K562 (cell line): ENCODE measurements around the gene DEGS2. TPM values are rescaled to one million over a fixed set of nuclear protein-coding genes. Genes with fewer than 3 reads are reported as not detected.

Experiments used
- ATAC-seq: fragments of 200-7000 bp; cut with Tn5 transposase; 3 replicates; pipeline ENCODE4 v1.9.1; 2020; ENCODE audit warnings: moderate library complexity
- BruUV-seq: library from RNA; stranded (reverse); fragments of 400-500 nt; replicated peaks from 2 replicates; lab custom pipeline; 2021; lab: Mats Ljungman, UMichigan
- CTCF ChIA-PET: fragments of 300-600 bp; formaldehyde crosslinking; extraction: SDS; loops from one replicate; lab custom pipeline; 2021; ENCODE audit warnings: low intra/inter-chr PET ratio; lab: Yijun Ruan, JAX
- POLR2A ChIA-PET: fragments of 300-600, 350-650 bp; sonication (Branson Sonifier 250); formaldehyde crosslinking; extraction: SDS; loops from one replicate; lab custom pipeline; 2021; ENCODE audit warnings: antibody characterized with exemption, inconsistent platforms; lab: Yijun Ruan, JAX
- DNase-seq, 4 experiments: peaks; one replicate each; pipeline versions ENCODE4 v3.0.0 to v3.0.0-alpha.2; 2011 to 2018; ENCODE audit warnings: low spot score in 3 of 4, mixed read lengths in 3 of 4; ENCODE audit errors: extremely low read depth in 1 of 4
- FAIRE-seq: peaks from 2 replicates; lab custom pipeline; 2011; peaks lifted over from hg19 to GRCh38; lab: Jason Lieb, UNC
- H2AFZ ChIP-seq: 2 replicates; pipeline ENCODE4 v1.6.0; 2011; ENCODE audit warnings: low read depth, low read length, control low read depth, inconsistent platforms
- H3K27ac ChIP-seq: fragments of 200-600 bp; 3 replicates; pipeline ENCODE4 v1.8.0; 2011; ENCODE audit warnings: low read depth, mild to moderate bottlenecking, control low read depth, inconsistent platforms, low read length, moderate library complexity, mixed read lengths; ENCODE audit errors: extremely low read depth
- H3K27me3 ChIP-seq, 2 experiments: fragments of 300-600 bp in 1 of 2; 2 replicates in 1 of 2; 3 replicates in 1 of 2; pipeline versions ENCODE4 v1.6.0 to v1.8.0; 2011; ENCODE audit warnings: inconsistent platforms in 2 of 2, low read length in 2 of 2, mild to moderate bottlenecking in 1 of 2, mixed read lengths in 1 of 2, moderate library complexity in 1 of 2; ENCODE audit not compliant: control insufficient read depth in 2 of 2, insufficient read depth in 2 of 2
- H3K36me3 ChIP-seq: fragments of 300-600 bp; 3 replicates; pipeline ENCODE4 v1.8.0; 2011; ENCODE audit warnings: mild to moderate bottlenecking, low read length, inconsistent platforms; ENCODE audit not compliant: control insufficient read depth, insufficient read depth
- H3K4me1 ChIP-seq, 2 experiments: fragments of 200-600 bp in 1 of 2; replicated peaks in 1 of 2; 2 replicates in 1 of 2; 3 replicates in 1 of 2; pipeline versions ENCODE4 v1.5.1 to v1.8.0; 2011; ENCODE audit warnings: inconsistent platforms in 2 of 2, low read length in 2 of 2, mild to moderate bottlenecking in 1 of 2, mixed read lengths in 1 of 2, moderate library complexity in 1 of 2; ENCODE audit not compliant: control insufficient read depth in 2 of 2, insufficient read depth in 2 of 2
- H3K4me2 ChIP-seq: 2 replicates; pipeline ENCODE4 v1.6.1; 2011; ENCODE audit warnings: low read length, control low read depth, inconsistent platforms, mixed read lengths; ENCODE audit not compliant: insufficient read depth
- H3K4me3 ChIP-seq: fragments of 200-600 bp; sonication (generic), shearing (Covaris generic); 2 replicates; pipeline ENCODE4 v1.5.1; 2016; ENCODE audit warnings: control low read depth, inconsistent platforms
- H3K79me2 ChIP-seq: fragments of 200-600 bp; 3 replicates; pipeline ENCODE4 v1.8.0; 2011; ENCODE audit warnings: low read length, inconsistent platforms; ENCODE audit not compliant: control insufficient read depth, insufficient read depth
- H3K9ac ChIP-seq, 2 experiments: 2 replicates each; pipeline versions ENCODE4 v1.6.0 to v1.6.1; 2011; ENCODE audit warnings: low read depth in 2 of 2, low read length in 2 of 2, control low read depth in 1 of 2, inconsistent platforms in 1 of 2, mild to moderate bottlenecking in 1 of 2, mixed read lengths in 1 of 2; ENCODE audit not compliant: insufficient read depth in 1 of 2
- H3K9me1 ChIP-seq: one replicate; pipeline ENCODE4 v1.6.0; 2011; ENCODE audit warnings: inconsistent platforms, mild to moderate bottlenecking, low read length, moderate library complexity; ENCODE audit not compliant: control insufficient read depth, insufficient read depth
- H3K9me3 ChIP-seq: replicated peaks from 2 replicates; pipeline ENCODE4 v1.5.1; 2011; ENCODE audit warnings: low read depth, low read length, inconsistent platforms; ENCODE audit not compliant: control insufficient read depth, insufficient read depth
- H4K20me1 ChIP-seq: replicated peaks from 2 replicates; pipeline ENCODE4 v1.6.1; 2011; ENCODE audit warnings: low read length, inconsistent platforms, mixed read lengths; ENCODE audit not compliant: control insufficient read depth, insufficient read depth
- ATF2 ChIP-seq: sonication (generic); formaldehyde crosslinking; IDR thresholded peaks from 2 replicates; pipeline ENCODE4 v1.8.1; 2022; ENCODE audit warnings: missing genetic modification reagents
- CREBBP ChIP-seq: IDR thresholded peaks from one replicate; pipeline ENCODE4 v1.6.1; 2012; ENCODE audit warnings: low read depth, mild to moderate bottlenecking, control low read depth, inconsistent platforms, low read length
- E2F4 ChIP-seq: sonication (generic); formaldehyde crosslinking; IDR thresholded peaks from 2 replicates; pipeline ENCODE4 v1.8.0; 2022; ENCODE audit warnings: mild to moderate bottlenecking, low read depth, missing genetic modification reagents
- SPI1 ChIP-seq: IDR thresholded peaks from 2 replicates; pipeline ENCODE4 v1.6.1; 2011; ENCODE audit warnings: low read depth, low read length, control low read depth, borderline replicate concordance
- ZKSCAN8 ChIP-seq: fragments of 200-800 bp; sonication (Bioruptor generic); IDR thresholded peaks from 2 replicates; pipeline ENCODE4 v1.6.1; 2016; ENCODE audit warnings: missing genetic modification characterization, missing compliant biosample characterization
- ZNF134 ChIP-seq: fragments of 250-450 bp; sonication (Bioruptor Pico); conservative IDR thresholded peaks from 2 replicates; pipeline ENCODE4 v1.4.0; 2020
- ZNF324 ChIP-seq: fragments of 250-450 bp; sonication (Bioruptor Pico); IDR thresholded peaks from 2 replicates; pipeline ENCODE4 v1.4.0; 2020; ENCODE audit warnings: mild to moderate bottlenecking
- ZNF407 ChIP-seq: fragments of 450-650 bp; IDR thresholded peaks from 2 replicates; pipeline ENCODE4 v1.6.1; 2016; ENCODE audit warnings: low read depth
- ZNF77 ChIP-seq: fragments of 250-450 bp; sonication (Bioruptor Pico); IDR thresholded peaks from 2 replicates; pipeline ENCODE4 v1.5.0; 2020
- WGBS: fragments of 100-300 bp; shearing (Covaris generic); methylation state at CpG from one replicate; pipeline ENCODE4 v1.1.6; 2016; ENCODE audit warnings: low coverage, mixed read lengths; ENCODE audit not compliant: insufficient coverage; ENCODE audit errors: missing lambda C conversion rate; 5-methylcytosine and 5-hydroxymethylcytosine counted together
- in situ Hi-C: fragments of 300-500 bp; cut with MboI; formaldehyde crosslinking; loops from 4 replicates; pipeline ENCODE4 v1.15.0; 2018; ENCODE audit warnings: inconsistent platforms, mixed read lengths
- intact Hi-C: fragments of 100-400 bp; cut with micrococcal nuclease; formaldehyde crosslinking; loops from 2 replicates; pipeline ENCODE4 v1.14.2; 2022
- polyA plus RNA-seq, 8 experiments: library from polyadenylated mRNA; depleted of rRNA in 4 of 8; stranded (reverse) in 5 of 8; unstranded in 3 of 8; fragments of >200 nt; fragmentation: Nextera tagmentation in 2 of 8; fragmentation: Illumina TruSeq in 1 of 8; extraction: Ambion mirVana in 2 of 8; extraction: Trizol in 1 of 8; gene quantifications; 2 replicates each; pipeline versions ENCODE4 v1.2.1 to v1.2.3, GENCODE V29; 2011 to 2014; ENCODE audit warnings: inconsistent platforms in 1 of 8, missing spikeins in 1 of 8
- total RNA-seq, 7 experiments: library from RNA; depleted of rRNA in 6 of 7; stranded (reverse); fragments of >200 nt in 6 of 7; fragmentation: Illumina TruSeq in 2 of 7; extraction: Trizol in 2 of 7; gene quantifications; 2 replicates each; pipeline versions ENCODE4 v1.2.1 to v1.2.3, GENCODE V29; 2011 to 2021; ENCODE audit warnings: low replicate concordance in 1 of 7

Gene DEGS2
- total and polyA plus RNA-seq, 9 of the 15 experiments (the other 6 are each of a cell fraction or from before 2014, with no cell fraction given): 0.22 to 2.9 (median 0.70) TPM

GRCh38 chr14:100130521-100130920 lies 28.9 kb downstream of the DEGS2 start:
- Histone ChIP-seq H3K9ac (peak overlapping the region in 1 of 2 experiments; percentile 35; a peak in 2 of 4 replicates), H3K9me3 (no peaks in the 10 kb centered on the region), H3K4me1 (peaks cover 2 to 14% of the 10 kb centered on the region in 2 experiments; a peak in 4 of 5 replicates), H2AFZ (no peak overlapping the region), H3K79me2 (no peaks in the 10 kb centered on the region), H3K36me3 (peaks cover 5% of the 10 kb centered on the region; the same call in 1 of the 3 replicates), H3K27me3 (no peaks in the 10 kb centered on the region), H3K27ac (no peak overlapping the region), H3K9me1 (no peaks in the 10 kb centered on the region), H3K4me3 (no peak overlapping the region), H4K20me1 (no peaks in the 10 kb centered on the region)
- POLR2A ChIA-PET: interaction anchor here (1.5 to 2.2 kb wide), 2 partner anchors 12 to 15 kb away, joined by 3 to 7 read pairs; no protein-coding TSS in a partner anchor
- ATAC-seq (no peak), DNase-seq (no peak), FAIRE-seq (no peak)
- 88% methylated on average over 9 of the region's 11 CpGs for WGBS
- no peak for TF ChIP-seq ZNF407
- TF ChIP-seq ZNF324 (CRISPR knock-in tag): no peak
- TF ChIP-seq ZNF134 (CRISPR knock-in tag): no peak
- TF ChIP-seq ZNF77 (CRISPR knock-in tag): no peak
- no peak for TF ChIP-seq SPI1
- TF ChIP-seq ATF2 (CRISPR knock-in tag): no peak
- TF ChIP-seq CREBBP: no peak
- TF ChIP-seq E2F4 (CRISPR knock-in tag): no peak
- no peak for TF ChIP-seq ZKSCAN8
- TF ChIP-seq, all 486 proteins: peak for 0
- in situ Hi-C loops: no loop called here
- CTCF ChIA-PET: no interaction called here
- BruUV-seq: no TSS peak
- no peak overlapping the region for H3K4me2 ChIP-seq
- intact Hi-C loops: no loop called here
